ENCODE results near the gene WDR59.
"Not testable (repeated sequence)": the region's sequence is repeated elsewhere in the genome, so short reads cannot be mapped to it uniquely, and the experiment has no call there.

WDR59 gene

DNA sequence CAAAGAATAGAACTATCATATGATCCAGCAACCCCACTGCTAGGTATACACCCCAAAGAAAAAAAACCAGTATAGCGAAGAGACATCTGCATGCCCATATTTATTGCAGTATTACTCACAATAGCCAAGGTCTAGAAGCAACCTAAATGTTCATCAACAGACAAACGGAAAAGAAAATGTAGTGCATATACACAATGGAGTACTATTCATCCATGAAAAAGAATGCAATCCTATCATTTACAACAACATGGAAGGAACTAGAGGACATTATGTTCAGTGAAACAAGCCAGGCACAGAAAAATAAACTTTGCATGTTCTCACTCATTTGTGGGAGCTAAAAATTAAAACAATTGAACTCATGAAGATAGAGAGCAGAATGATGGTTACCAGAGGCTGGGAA lies 55.3 kb downstream of the WDR59 start:
- Mint-ChIP-seq H3K4me1 (ENCODE audit: low read depth) (no peaks in the 10 kb centered on the region), H3K4me3 (no peak overlapping the region), H3K9me3 (no peaks in the 10 kb centered on the region), H3K27ac (no peak overlapping the region), H3K36me3 (ENCODE audit: low read depth) (peaks cover 64% of the 10 kb centered on the region), H3K27me3 (peaks cover 1% of the 10 kb centered on the region)
- intact Hi-C loops (cut with micrococcal nuclease), result no loop called here

GRCh38 chr16:74926805-74927204 lies 58.1 kb downstream of the WDR59 start:
- intact Hi-C loops (cut with micrococcal nuclease), result no loop called here

DNA sequence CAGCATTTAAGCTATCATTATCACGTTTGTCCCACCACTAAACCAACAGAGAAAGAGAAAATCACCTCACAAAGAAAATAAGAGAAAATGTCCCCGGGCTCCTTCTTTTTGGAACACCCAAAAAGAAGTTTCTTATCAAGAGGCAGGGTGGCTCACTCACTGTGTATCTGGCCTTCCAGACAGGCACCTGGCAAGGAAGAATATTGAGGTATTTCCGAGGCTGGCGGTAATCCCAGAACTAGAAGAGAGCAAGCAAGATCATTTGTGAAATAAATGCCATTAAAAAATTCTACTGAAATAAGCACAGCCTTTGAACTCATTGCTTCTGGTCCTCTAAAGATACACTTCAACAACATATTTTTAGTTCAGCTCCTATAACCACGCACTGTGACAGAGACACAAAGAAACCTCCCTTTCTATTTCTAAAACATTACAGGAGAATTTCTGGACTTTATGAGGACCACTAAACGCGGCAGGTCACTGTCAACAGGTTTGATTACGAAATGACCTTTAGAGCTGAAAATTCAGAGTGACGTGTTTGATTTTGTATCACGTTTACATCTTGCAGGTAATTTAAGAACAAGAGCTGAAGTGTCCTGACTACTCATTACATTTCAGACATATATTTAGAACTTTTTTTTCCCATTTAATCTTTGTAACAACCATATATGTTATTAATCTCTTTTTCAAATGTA lies 61.0 kb downstream of the WDR59 start:
- Mint-ChIP-seq H3K4me1 (ENCODE audit: low read depth) (no peaks in the 10 kb centered on the region), H3K27me3 (no peaks in the 10 kb centered on the region), H3K36me3 (ENCODE audit: low read depth) (peaks cover 79% of the 10 kb centered on the region), H3K4me3 (no peak overlapping the region), H3K27ac (no peak overlapping the region), H3K9me3 (no peaks in the 10 kb centered on the region)
- intact Hi-C loops (cut with micrococcal nuclease), result no loop called here

More at GRCh38 chr16:74926805-74927204, 58.1 kb downstream of the WDR59 start:
- H3K4me3 Mint-ChIP-seq, result no peak overlapping the region
- no peaks in the 10 kb centered on the region for H3K27me3 Mint-ChIP-seq
- no peaks in the 10 kb centered on the region for H3K4me1 Mint-ChIP-seq (ENCODE audit: low read depth)
- H3K27ac Mint-ChIP-seq, result no peak overlapping the region
- peaks cover 75% of the 10 kb centered on the region for H3K36me3 Mint-ChIP-seq (ENCODE audit: low read depth)
- H3K9me3 Mint-ChIP-seq, result no peaks in the 10 kb centered on the region

- Mint-ChIP-seq H3K27me3 (no peaks in the 10 kb centered on the region), H3K36me3 (ENCODE audit: low read depth) (peaks cover 79% of the 10 kb centered on the region)
- intact Hi-C loops (cut with micrococcal nuclease), result no loop called here
Observed at GRCh38 chr16:74922150-74923138, 62.5 kb downstream of the WDR59 start.

DNA sequence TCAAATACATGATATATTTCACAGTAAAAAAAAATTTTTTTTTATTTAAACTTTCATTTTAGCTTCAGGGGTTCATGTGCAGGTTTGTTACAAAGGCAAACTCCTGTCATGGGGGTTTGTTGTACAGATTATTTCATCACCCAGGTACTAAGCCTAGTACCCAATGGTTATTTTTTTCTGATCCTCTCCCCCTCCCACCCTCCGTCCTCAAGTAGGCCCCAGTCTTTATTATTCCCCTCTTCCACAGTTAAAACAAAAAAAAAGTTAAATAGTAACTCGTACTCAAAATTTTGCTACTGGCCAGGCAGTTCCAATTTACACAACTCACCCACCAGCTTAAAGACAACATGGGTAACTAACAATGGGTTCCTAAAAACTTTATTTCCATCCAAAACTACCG lies 63.9 kb downstream of the WDR59 start:
- no peak overlapping the region for H3K4me3 Mint-ChIP-seq
- no peaks in the 10 kb centered on the region for H3K4me1 Mint-ChIP-seq (ENCODE audit: low read depth)
- intact Hi-C loops (cut with micrococcal nuclease), result no loop called here
- peaks cover 91% of the 10 kb centered on the region for H3K36me3 Mint-ChIP-seq (ENCODE audit: low read depth)
- H3K27ac Mint-ChIP-seq, result no peak overlapping the region
- no peaks in the 10 kb centered on the region for H3K9me3 Mint-ChIP-seq
- no peaks in the 10 kb centered on the region for H3K27me3 Mint-ChIP-seq

More at GRCh38 chr16:74922150-74923138, 62.5 kb downstream of the WDR59 start:
- no peak overlapping the region for H3K4me3 Mint-ChIP-seq
- no peaks in the 10 kb centered on the region for H3K4me1 Mint-ChIP-seq (ENCODE audit: low read depth)
- no peak overlapping the region for H3K27ac Mint-ChIP-seq
- H3K9me3 Mint-ChIP-seq, result no peaks in the 10 kb centered on the region

DNA sequence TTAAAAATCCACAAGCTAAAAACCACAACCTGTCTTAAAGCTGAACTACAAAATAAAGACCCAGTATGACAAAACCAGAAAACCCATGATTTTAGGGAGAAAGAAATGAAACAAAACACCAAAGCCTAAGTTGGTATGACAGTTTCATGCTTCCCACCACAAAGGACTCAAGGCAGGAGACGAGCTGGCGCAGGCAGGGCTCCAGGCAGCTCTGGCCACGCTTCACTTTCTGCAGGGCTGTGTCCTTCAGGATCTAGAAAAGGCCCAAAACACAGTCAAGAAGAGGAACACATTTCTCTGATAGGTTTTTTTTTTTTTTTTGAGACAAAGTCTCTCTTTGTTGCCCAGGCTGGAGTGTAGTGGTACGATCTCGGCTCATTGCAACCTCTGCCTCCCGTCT lies 75.3 kb downstream of the WDR59 start:
- Mint-ChIP-seq H3K27me3 (no peaks in the 10 kb centered on the region), H3K27ac (no peak overlapping the region), H3K36me3 (ENCODE audit: low read depth) (peaks cover 90% of the 10 kb centered on the region), H3K4me1 (ENCODE audit: low read depth) (no peaks in the 10 kb centered on the region), H3K4me3 (no peak overlapping the region), H3K9me3 (peaks cover 69% of the 10 kb centered on the region)
- intact Hi-C loops (cut with micrococcal nuclease), result no loop called here

GRCh38 chr16:74908759-74909158 lies 76.2 kb downstream of the WDR59 start:
- peaks cover 86% of the 10 kb centered on the region for H3K36me3 Mint-ChIP-seq (ENCODE audit: low read depth)
- intact Hi-C loops (cut with micrococcal nuclease); H3K4me1 Mint-ChIP-seq (ENCODE audit: low read depth); H3K4me3 Mint-ChIP-seq; H3K27ac Mint-ChIP-seq; H3K27me3 Mint-ChIP-seq: not testable (repeated sequence)
- H3K9me3 Mint-ChIP-seq, result peaks cover 60% of the 10 kb centered on the region

- H3K27me3 Mint-ChIP-seq, result no peaks in the 10 kb centered on the region
- H3K4me1 Mint-ChIP-seq (ENCODE audit: low read depth), result no peaks in the 10 kb centered on the region
- no peak overlapping the region for H3K27ac Mint-ChIP-seq
- peaks cover 83% of the 10 kb centered on the region for H3K36me3 Mint-ChIP-seq (ENCODE audit: low read depth)
- intact Hi-C loops (cut with micrococcal nuclease), result no loop called here
- no peak overlapping the region for H3K4me3 Mint-ChIP-seq
- H3K9me3 Mint-ChIP-seq, result peaks cover 13% of the 10 kb centered on the region
Observed at GRCh38 chr16:74903901-74904678, 80.8 kb downstream of the WDR59 start.

- no peak overlapping the region for H3K4me3 Mint-ChIP-seq
- no peaks in the 10 kb centered on the region for H3K27me3 Mint-ChIP-seq
- peaks cover 12% of the 10 kb centered on the region for H3K9me3 Mint-ChIP-seq
- no peak overlapping the region for H3K27ac Mint-ChIP-seq
- peaks cover 83% of the 10 kb centered on the region for H3K36me3 Mint-ChIP-seq (ENCODE audit: low read depth)
- intact Hi-C loops (cut with micrococcal nuclease), result no loop called here
- no peaks in the 10 kb centered on the region for H3K4me1 Mint-ChIP-seq (ENCODE audit: low read depth)
Observed at GRCh38 chr16:74903120-74903519, 81.8 kb downstream of the WDR59 start.

DNA sequence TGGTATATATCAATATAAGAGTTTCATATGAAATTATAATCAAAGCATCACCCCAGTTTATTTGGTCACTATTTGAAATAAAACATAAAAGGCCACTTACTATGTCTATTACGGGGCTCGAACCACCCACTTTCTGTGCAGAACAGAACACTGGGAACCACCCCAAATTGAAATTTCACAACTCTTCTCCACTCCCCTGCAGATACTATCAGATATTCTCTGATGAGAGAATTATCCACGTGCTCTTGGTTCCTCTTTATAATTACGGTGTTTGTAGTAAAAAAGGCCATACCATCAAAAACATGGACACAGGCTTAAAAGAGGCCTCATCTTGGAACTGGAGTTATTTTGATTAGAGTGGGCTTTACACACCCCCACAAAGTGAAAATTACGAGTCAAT lies 82.8 kb downstream of the WDR59 start:
- peaks cover 75% of the 10 kb centered on the region for H3K36me3 Mint-ChIP-seq (ENCODE audit: low read depth)
- intact Hi-C loops (cut with micrococcal nuclease), result no loop called here
- H3K9me3 Mint-ChIP-seq, result peaks cover 6% of the 10 kb centered on the region
- H3K4me1 Mint-ChIP-seq (ENCODE audit: low read depth), result no peaks in the 10 kb centered on the region
- H3K4me3 Mint-ChIP-seq, result no peak overlapping the region
- H3K27ac Mint-ChIP-seq, result no peak overlapping the region
- no peaks in the 10 kb centered on the region for H3K27me3 Mint-ChIP-seq

- no peaks in the 10 kb centered on the region for H3K4me1 Mint-ChIP-seq (ENCODE audit: low read depth)
- no peak overlapping the region for H3K4me3 Mint-ChIP-seq
- H3K27me3 Mint-ChIP-seq, result no peaks in the 10 kb centered on the region
- H3K27ac Mint-ChIP-seq, result no peak overlapping the region
- H3K36me3 Mint-ChIP-seq (ENCODE audit: low read depth), result peaks cover 70% of the 10 kb centered on the region
- intact Hi-C loops (cut with micrococcal nuclease), result no loop called here
- H3K9me3 Mint-ChIP-seq, result peaks cover under 1% of the 10 kb centered on the region
Observed at GRCh38 chr16:74901606-74902005, 83.3 kb downstream of the WDR59 start.

DNA sequence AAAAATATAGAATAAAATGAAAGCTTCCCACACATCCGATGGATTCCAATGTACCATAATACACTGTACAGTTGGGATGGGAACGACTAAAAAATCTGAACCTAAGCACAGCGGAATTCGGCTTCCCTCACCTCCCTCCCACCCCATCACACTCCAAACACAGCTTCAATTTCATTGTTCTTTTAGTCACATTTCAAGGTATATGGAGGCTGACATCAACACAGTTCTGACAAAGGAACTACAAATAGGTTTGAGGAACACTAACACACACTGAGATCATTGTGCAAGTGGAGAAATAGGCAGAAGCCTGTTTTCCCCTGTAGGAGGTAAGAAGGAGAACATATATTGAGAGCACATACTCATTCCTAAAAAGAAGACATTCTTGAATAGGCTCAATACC lies 85.1 kb downstream of the WDR59 start:
- no peaks in the 10 kb centered on the region for H3K9me3 Mint-ChIP-seq
- peaks cover 70% of the 10 kb centered on the region for H3K36me3 Mint-ChIP-seq (ENCODE audit: low read depth)
- no peak overlapping the region for H3K4me3 Mint-ChIP-seq
- intact Hi-C loops (cut with micrococcal nuclease), result no loop called here
- no peaks in the 10 kb centered on the region for H3K4me1 Mint-ChIP-seq (ENCODE audit: low read depth)
- no peak overlapping the region for H3K27ac Mint-ChIP-seq
- H3K27me3 Mint-ChIP-seq, result no peaks in the 10 kb centered on the region

DNA sequence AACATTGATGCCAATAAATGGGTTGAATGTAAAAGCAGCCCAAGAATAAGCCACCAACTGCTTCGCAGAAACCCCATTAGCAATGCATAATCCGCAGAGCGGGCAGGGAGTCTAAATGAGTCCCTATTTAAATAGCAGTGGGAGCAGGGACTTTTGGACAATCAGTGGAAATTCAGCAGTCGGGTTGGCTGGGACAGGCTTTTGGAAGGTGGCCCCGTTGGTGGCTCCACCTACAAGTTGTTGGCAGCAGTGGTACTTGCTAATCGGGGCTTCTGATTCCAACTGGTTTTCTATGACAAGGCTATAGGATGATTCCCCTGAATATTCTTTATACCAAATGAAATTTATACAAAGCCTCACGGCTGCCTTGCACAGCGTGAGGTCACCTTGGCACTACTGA lies 86.3 kb downstream of the WDR59 start:
- no peak overlapping the region for H3K27ac Mint-ChIP-seq
- no peaks in the 10 kb centered on the region for H3K9me3 Mint-ChIP-seq
- intact Hi-C loops (cut with micrococcal nuclease), result no loop called here
- no peaks in the 10 kb centered on the region for H3K4me1 Mint-ChIP-seq (ENCODE audit: low read depth)
- H3K4me3 Mint-ChIP-seq, result no peak overlapping the region
- peaks cover 74% of the 10 kb centered on the region for H3K36me3 Mint-ChIP-seq (ENCODE audit: low read depth)
- H3K27me3 Mint-ChIP-seq, result no peaks in the 10 kb centered on the region
